ENCODE measurements around the gene GPER1.
A peak's percentile ranks its signal among the peaks of the same experiment; 100 is the strongest.
"Not testable (repeated sequence)": the region's sequence is repeated elsewhere in the genome, so short reads cannot be mapped to it uniquely, and the experiment has no call there.

The GPER1 gene

GRCh38 chr7:1087952-1088920, at the start of gene GPER1:
Gene GPER1, plus strand, starts transcription at chr7:1088113. Its CDS starts 3,616 bp downstream, at chr7:1091729.
- DNase-seq (ENCODE audit: low read depth in 2 of 2) = no peak

GRCh38 chr7:1040233-1040632, 47.7 kb upstream of the GPER1 start:
- DNase-seq (ENCODE audit: low read depth in 2 of 2) = not testable (repeated sequence)

GRCh38 chr7:1040790-1041189, 47.1 kb upstream of the GPER1 start:
- no peak for DNase-seq (ENCODE audit: low read depth in 2 of 2)

- DNase-seq (ENCODE audit: low read depth in 2 of 2) = peak in 1 of 2 donors; percentile 9
Measured at GRCh38 chr7:1041551-1042491, 46.1 kb upstream of the GPER1 start.

- no peak for DNase-seq (ENCODE audit: low read depth in 2 of 2)
Measured at GRCh38 chr7:1042492-1042833, 45.5 kb upstream of the GPER1 start.

GRCh38 chr7:1043552-1044188, 44.2 kb upstream of the GPER1 start:
- DNase-seq (ENCODE audit: low read depth in 2 of 2) = no peak

GRCh38 chr7:1044189-1045068, 43.5 kb upstream of the GPER1 start, which contains the start of gene GPR146:
Gene GPR146, plus strand, starts transcription at chr7:1044546. Its CDS starts 12,970 bp downstream, at chr7:1057516.
- DNase-seq (ENCODE audit: low read depth in 2 of 2) = peak; percentile 81 to 87

- DNase-seq (ENCODE audit: low read depth in 2 of 2) = no peak
Measured at GRCh38 chr7:1045069-1046063, 42.5 kb upstream of the GPER1 start.

GRCh38 chr7:1046722-1047679, 40.9 kb upstream of the GPER1 start:
- no peak for DNase-seq (ENCODE audit: low read depth in 2 of 2)

- no peak for DNase-seq (ENCODE audit: low read depth in 2 of 2)
Measured at GRCh38 chr7:1049006-1049741, 38.7 kb upstream of the GPER1 start.

GRCh38 chr7:1049801-1050200, 38.1 kb upstream of the GPER1 start:
- no peak for DNase-seq (ENCODE audit: low read depth in 2 of 2)

GRCh38 chr7:1050254-1050906, 37.5 kb upstream of the GPER1 start:
- no peak for DNase-seq (ENCODE audit: low read depth in 2 of 2)

GRCh38 chr7:1050956-1051690, 36.8 kb upstream of the GPER1 start:
- no peak for DNase-seq (ENCODE audit: low read depth in 2 of 2)

- DNase-seq (ENCODE audit: low read depth in 2 of 2) = no peak
Measured at GRCh38 chr7:1052031-1052818, 35.7 kb upstream of the GPER1 start.

GRCh38 chr7:1053002-1053411, 34.9 kb upstream of the GPER1 start:
- no peak for DNase-seq (ENCODE audit: low read depth in 2 of 2)

Data from stimulated activated CD8-positive, alpha-beta memory T cell treated with anti-CD3 and anti-CD28 coated beads, Interleukin-15, amount 100 ng/mL, for 4 hours (primary cell).